HEK293T (cell line): ENCODE measurements around the gene ARFGEF3.

ENCODE experiments used
- BHLHE40 ChIP-seq: fragments of 450-650 bp; IDR thresholded peaks from 2 replicates; pipeline ENCODE4 v1.6.1; 2016; ENCODE audit warnings: mild to moderate bottlenecking, moderate library complexity, borderline replicate concordance
- CTBP1 ChIP-seq: fragments of 450-650 bp; IDR thresholded peaks from 2 replicates; pipeline ENCODE4 v1.6.1; 2016; ENCODE audit warnings: borderline replicate concordance
- FOXA1 ChIP-seq: fragments of 450-650 bp; IDR thresholded peaks from 2 replicates; pipeline ENCODE4 v1.6.1; 2016; ENCODE audit warnings: mild to moderate bottlenecking
- FOXK2 ChIP-seq: fragments of 450-650 bp; IDR thresholded peaks from 2 replicates; pipeline ENCODE4 v1.6.1; 2016; ENCODE audit warnings: mild to moderate bottlenecking
- FOXM1 ChIP-seq: fragments of 450-650 bp; IDR thresholded peaks from 2 replicates; pipeline ENCODE4 v1.6.1; 2017; ENCODE audit warnings: mild to moderate bottlenecking, borderline replicate concordance
- L3MBTL2 ChIP-seq: fragments of 450-650 bp; conservative IDR thresholded peaks from 2 replicates; pipeline ENCODE4 v1.6.1; 2016; ENCODE audit warnings: mild to moderate bottlenecking
- NFRKB ChIP-seq: fragments of 450-650 bp; IDR thresholded peaks from 2 replicates; pipeline ENCODE4 v1.6.1; 2016; ENCODE audit warnings: mild to moderate bottlenecking, moderate library complexity
- SP1 ChIP-seq: fragments of 450-650 bp; IDR thresholded peaks from 2 replicates; pipeline ENCODE4 v1.6.1; 2017
- TARDBP ChIP-seq: fragments of 450-650 bp; IDR thresholded peaks from 2 replicates; pipeline ENCODE4 v1.6.1; 2016

DNA sequence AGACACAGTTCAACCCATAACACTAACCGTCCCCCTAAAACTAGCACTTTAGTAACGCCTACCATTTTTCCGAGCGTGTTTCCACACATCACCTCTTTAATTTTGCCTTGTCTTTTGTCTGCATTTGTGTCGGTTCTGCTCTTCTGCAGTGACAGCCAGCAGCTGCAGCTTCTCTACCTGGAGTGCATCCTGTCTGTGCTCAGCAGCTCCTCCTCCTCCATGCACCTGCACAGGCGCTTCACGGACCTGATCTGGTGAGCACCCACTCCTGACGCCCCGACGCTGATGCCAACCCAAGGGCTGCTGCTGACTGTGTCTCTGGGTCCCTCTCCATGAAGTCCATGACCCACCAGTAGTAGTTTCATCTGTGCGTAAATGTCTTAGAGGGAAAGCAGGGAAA is 92.0 kb downstream of the ARFGEF3 start:
- TF ChIP-seq SP1 (no peak), NFRKB (no peak), BHLHE40 (no peak), FOXK2 (no peak), FOXM1 (no peak), TARDBP (no peak), L3MBTL2 (no peak), FOXA1 (no peak), CTBP1 (no peak)
